LHCN-M2 (cell line): ENCODE measurements around the gene SRGN. TPM values are rescaled to one million over a fixed set of nuclear protein-coding genes. Genes with fewer than 3 reads are reported as not detected.
A peak's percentile ranks its signal among the peaks of the same experiment; 100 is the strongest.
"Not testable (repeated sequence)": the region's sequence is repeated elsewhere in the genome, so short reads cannot be mapped to it uniquely, and the experiment has no call there.

Source experiments
- DNase-seq: peaks from one replicate; pipeline ENCODE4 v3.0.0-alpha.2; 2012; ENCODE audit warnings: low read depth
- polyA plus RNA-seq: library from polyadenylated mRNA; unstranded; fragments of >200 nt; gene quantifications from one replicate; pipeline ENCODE4 v1.2.1, GENCODE V29; 2012; ENCODE audit warnings: missing spikeins
- total RNA-seq: library from RNA; depleted of rRNA; stranded (reverse); fragments of >200 nt; gene quantifications from 2 replicates; pipeline ENCODE4 v1.2.3, GENCODE V29; 2014; rRNA removed

SRGN gene, protein sequence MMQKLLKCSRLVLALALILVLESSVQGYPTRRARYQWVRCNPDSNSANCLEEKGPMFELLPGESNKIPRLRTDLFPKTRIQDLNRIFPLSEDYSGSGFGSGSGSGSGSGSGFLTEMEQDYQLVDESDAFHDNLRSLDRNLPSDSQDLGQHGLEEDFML
- total RNA-seq = 409 and 438 TPM in 2 replicates
- polyA plus RNA-seq = 433 TPM

GRCh38 chr10:69087590-69088470, at the start of gene SRGN:
Gene SRGN, plus strand, starts transcription at chr10:69088103. Its CDS starts 55 bp downstream, at chr10:69088158.
- peak; percentile 92 for DNase-seq

GRCh38 chr10:69040904-69041303, 47.0 kb upstream of the SRGN start:
- not testable (repeated sequence) for DNase-seq

DNA sequence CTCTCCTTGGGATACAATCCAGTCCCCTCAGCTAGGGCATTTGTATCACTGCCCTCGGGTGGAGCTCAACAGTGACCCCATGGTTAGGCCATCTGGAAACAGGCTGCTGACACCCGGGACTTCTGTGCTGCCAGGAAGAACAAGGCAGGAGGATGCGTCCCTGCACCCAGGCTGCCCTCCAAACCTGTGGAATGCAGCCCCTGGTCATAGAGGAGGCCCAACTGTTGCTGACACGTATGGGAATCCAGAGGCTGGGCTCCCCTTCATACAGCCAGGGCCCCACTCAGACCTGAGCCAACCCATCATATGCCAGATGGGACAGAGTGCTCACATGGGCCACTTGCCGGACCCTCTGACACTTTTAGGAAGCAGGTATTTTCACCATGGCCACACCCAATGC, 45.5 kb upstream of the SRGN start:
- no peak for DNase-seq

- no peak for DNase-seq
Measured at GRCh38 chr10:69042838-69043237, 45.1 kb upstream of the SRGN start.

DNA sequence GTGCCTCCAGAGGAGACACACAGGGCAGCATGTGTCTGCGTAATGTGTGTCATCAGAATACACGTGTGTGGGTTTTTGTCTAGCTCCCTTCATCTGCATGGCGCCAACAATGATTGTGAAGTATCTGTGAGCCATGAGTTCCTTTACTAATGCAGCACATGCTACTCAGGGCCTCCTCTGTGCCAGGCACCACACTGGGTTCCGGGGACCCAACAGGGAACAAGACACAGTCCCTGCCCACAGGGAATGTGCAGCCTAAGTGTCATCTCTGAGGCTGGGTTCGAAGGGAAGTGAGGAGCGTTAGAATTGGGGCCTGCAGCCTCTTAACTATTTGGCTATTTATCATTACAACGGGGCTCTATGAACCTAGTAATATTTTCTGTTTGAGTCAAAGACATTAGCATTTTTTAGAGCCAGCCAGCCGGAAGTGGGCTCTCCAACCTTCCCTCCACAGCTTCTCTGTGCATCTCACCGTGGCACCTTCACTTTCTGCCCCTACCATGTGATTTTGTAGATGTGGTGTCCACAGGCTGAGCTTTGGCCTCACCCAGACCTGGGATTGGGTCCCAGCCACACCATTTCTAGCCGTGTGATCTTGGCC, 43.9 kb upstream of the SRGN start:
- DNase-seq = no peak

- DNase-seq = no peak
Measured at GRCh38 chr10:69044546-69044945, 43.4 kb upstream of the SRGN start.

DNA sequence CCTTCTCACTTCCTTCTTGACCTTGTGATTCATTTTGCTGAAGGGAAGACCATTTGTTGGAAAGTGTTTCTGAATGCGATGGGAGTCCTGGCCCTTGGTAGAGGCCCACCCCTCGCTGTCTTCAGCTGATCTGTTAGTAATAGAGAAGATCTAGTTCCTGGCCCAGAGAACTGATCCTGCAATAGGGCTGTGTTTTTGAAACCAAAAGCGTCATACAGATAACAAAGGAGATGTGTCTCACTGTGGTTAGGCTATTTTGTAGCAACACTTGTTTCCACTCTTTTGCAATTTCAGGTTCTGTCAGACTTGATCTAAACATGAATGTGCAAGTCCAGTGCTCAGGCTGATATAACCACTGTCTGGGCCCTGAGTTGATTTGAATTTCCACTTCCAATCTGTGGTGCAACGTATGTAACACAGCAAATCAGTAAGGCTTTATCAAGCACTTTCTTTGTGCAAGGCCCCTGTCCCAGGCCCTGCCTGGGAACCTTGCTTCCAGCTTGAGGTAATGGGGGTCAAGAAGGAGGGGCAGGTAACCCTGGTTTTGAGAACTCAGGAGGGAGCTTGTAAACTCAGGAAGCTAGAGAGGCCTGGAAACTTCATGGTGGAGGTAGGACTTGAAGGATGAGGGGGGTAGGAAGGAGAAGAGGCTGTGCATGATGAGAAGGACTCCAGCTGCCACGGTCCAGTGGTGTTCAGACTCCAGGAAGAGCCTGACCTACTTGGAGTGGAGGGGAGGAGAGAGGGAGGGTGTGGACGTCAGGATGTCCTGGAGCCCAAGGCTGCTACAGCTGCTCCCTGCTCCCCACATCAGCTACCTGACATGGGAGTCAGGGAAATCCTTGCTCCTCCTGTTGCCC, 42.2 kb upstream of the SRGN start:
- peak; percentile 24 for DNase-seq

GRCh38 chr10:69047111-69047832, 40.6 kb upstream of the SRGN start:
- no peak for DNase-seq

DNA sequence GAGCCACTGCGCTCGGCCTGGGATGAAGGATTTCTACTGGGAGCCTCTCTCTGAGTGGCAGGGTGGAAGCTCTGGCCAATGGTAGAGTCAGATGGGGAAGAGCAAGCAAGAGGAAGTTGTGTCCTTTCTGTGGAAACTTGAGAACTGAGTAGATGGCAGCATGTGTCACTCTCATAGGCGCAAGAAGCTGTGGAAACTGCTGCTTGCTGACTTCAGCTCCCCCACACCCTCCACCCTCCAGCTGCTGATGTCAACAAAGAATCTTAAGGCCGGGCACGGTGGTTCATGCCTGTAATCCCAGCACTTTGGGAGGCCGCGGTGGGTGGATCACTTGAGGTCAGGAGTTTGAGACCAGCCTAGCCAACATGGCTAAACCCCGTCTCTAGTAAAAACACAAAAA, 39.8 kb upstream of the SRGN start:
- DNase-seq = peak; percentile 95

- no peak for DNase-seq
Measured at GRCh38 chr10:69049566-69049961, 38.3 kb upstream of the SRGN start.

GRCh38 chr10:69051303-69051702, 36.6 kb upstream of the SRGN start:
- peak; percentile 56 for DNase-seq

DNA sequence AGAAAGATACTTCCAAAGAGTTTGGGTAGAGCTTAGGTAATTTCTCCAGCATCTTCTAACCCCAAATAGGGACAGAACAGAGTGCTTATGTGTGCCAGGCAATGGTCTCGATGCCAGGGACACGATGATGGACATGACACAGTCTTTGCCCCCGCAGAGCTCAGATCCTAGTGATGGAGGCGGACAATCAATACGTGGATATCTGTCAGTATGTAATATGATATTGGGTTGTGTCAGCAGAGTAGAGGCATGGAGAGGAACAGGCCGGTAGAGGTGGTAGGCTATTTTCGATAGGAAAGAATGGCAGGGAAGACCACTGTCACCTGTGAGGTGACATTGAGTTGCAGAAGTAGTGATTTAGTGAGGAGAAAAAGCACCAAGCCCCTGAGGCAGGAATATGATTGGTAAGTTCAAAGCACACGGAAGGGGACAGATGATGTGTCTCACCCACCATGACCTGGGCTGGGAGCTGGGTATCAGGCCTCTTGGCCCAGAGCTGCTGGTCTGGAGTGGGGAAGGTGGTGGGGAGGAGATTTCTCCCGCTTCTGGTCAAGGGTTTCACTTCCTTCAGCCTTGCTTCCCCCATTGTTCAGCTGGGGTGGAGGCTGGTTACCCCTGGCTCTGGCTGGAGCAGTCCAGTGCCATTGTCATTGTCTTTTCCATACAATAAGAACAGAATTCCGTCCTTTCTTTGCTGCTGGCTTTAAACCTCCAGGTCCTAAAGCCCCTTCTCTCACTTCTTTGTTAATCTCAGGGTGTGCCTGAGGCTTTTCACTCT, 36.0 kb upstream of the SRGN start:
- DNase-seq = no peak

GRCh38 chr10:69052736-69053135, 35.2 kb upstream of the SRGN start:
- no peak for DNase-seq

DNA sequence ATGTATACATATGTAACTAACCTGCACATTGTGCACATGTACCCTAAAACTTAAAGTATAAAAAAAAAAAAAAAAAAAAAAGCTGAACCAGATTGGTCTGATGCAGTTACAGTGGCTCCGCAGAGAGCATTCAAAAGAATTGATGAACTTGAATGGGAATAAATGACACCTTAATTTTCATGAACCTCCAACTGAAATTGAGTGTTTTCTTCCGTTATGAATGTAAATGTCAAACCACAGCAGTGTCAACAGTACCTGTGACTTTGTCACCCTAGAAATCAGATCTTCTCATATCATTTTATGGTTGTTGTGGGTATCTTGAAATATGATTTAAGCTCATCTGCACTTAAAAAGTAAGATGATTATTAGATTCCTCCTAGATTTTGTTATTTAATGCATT, 32.7 kb upstream of the SRGN start:
- no peak for DNase-seq

- no peak for DNase-seq
Measured at GRCh38 chr10:69056129-69056528, 31.8 kb upstream of the SRGN start.

DNA sequence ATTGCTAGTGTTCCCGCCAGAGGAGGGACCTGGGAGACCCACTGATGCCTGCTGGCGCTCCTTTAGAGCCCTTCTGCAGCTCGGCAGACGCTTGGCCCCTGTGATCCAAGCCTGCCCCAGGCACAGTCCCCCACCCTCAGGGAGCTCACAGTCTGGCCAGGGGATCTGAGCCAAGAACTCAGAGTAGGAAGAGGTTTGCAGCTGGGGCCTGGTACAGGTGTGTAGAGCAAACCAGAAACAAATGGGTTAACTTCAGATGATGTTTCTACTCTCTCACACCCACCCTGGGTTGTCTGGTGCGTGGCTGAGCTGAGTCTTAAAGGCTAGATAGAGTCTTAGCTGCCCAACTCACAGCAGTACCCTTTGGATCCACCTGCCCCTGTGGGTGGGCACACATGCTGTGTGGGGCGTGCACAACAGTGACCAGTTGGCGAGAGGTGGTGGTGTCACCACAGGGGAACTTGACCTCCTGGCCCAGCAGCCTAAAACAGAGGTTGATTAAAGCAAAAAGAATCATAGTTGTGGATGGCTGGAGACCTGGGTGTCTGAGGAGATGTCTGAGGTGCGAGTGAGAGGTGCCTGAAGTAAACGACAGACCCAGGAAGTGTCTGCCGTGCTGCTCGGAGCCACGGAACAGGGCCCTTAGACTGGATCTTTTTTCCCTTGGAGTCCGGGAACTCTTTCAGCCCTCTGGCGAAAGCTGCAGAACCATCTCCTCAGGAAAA, 31.2 kb upstream of the SRGN start:
- DNase-seq = no peak

DNA sequence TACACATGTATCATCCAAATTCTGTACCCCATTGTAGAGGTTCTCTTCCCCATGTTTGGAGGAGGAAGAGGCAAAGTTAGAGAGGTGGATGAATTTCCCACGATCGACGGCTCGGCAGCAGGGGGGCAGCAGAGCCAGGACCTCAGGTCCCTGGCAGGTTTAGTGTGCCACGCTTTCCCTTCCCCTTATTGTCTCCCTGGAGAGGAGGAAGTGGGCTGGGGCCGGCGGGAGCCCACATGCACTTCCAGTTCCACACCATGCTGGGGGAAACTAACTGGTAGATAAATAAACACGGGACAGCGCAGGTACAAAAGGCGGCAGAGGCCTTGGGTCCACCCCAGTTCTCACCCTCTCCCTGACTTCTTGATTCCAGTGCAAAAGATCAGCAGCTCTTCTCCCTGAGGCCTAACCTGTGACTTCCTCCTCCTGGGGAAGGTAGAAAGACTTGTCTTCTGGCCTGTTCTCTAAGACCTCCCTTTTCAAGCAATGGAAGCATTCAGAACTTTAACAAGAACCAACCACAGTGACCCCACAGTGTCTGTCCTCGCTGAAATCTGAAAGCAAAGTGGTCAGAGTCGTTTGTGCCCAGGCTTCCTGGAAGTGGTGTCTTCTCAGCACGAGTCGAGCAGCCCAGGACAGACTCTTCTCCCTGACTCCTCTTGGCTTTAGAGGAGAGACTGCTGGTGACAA, 30.5 kb upstream of the SRGN start:
- DNase-seq = no peak

GRCh38 chr10:69057951-69058297, 30.0 kb upstream of the SRGN start:
- peak; percentile 91 for DNase-seq
